Karpas-422 (cell line): ENCODE data around the gene CCIN. TPM values are rescaled to one million over a fixed set of nuclear protein-coding genes. Genes with fewer than 3 reads are reported as not detected.
"Not testable (repeated sequence)": the region's sequence is repeated elsewhere in the genome, so short reads cannot be mapped to it uniquely, and the experiment has no call there.

ENCODE experiments used
- DNase-seq: peaks from one replicate; pipeline ENCODE4 v3.0.0-alpha.2; 2015
- H2AFZ ChIP-seq: fragments of 200-600 bp; sonication (generic); 2 replicates; pipeline ENCODE4 v1.6.1; 2014; ENCODE audit warnings: antibody characterized with exemption, low read length, mixed read lengths
- H3K27ac ChIP-seq: fragments of 200-600 bp; sonication (generic); 2 replicates; pipeline ENCODE4 v1.5.1; 2014; ENCODE audit warnings: mild to moderate bottlenecking, low read length, moderate library complexity
- H3K27me3 ChIP-seq: fragments of 200-600 bp; sonication (generic); 2 replicates; pipeline ENCODE4 v1.6.1; 2014; ENCODE audit warnings: low read length, mixed read lengths
- H3K36me3 ChIP-seq: fragments of 200-600 bp; sonication (generic); 2 replicates; pipeline ENCODE4 v1.6.1; 2014; ENCODE audit warnings: low read length, mixed read lengths; ENCODE audit not compliant: insufficient read depth
- H3K4me1 ChIP-seq: fragments of 200-600 bp; sonication (generic); 2 replicates; pipeline ENCODE4 v1.6.1; 2014; ENCODE audit warnings: mild to moderate bottlenecking, low read length, mixed read lengths
- H3K4me2 ChIP-seq: fragments of 200-600 bp; sonication (generic); 2 replicates; pipeline ENCODE4 v1.6.1; 2014; ENCODE audit warnings: low read length, low read depth, mild to moderate bottlenecking; ENCODE audit not compliant: poor library complexity, severe bottlenecking
- H3K4me3 ChIP-seq: fragments of 200-600 bp; sonication (generic); 2 replicates; pipeline ENCODE4 v1.5.1; 2014; ENCODE audit warnings: mild to moderate bottlenecking, antibody characterized with exemption, low read length, mixed read lengths
- H3K79me2 ChIP-seq: fragments of 200-600 bp; sonication (generic); 2 replicates; pipeline ENCODE4 v1.6.1; 2014; ENCODE audit warnings: mild to moderate bottlenecking, low read length, mixed read lengths
- H3K9ac ChIP-seq: fragments of 200-600 bp; sonication (generic); 2 replicates; pipeline ENCODE4 v1.6.0; 2014; ENCODE audit warnings: low read length
- H3K9me2 ChIP-seq: fragments of 200-600 bp; sonication (generic), shearing (Covaris generic); replicated peaks from 2 replicates; pipeline ENCODE4 v1.6.0; 2014; ENCODE audit warnings: mild to moderate bottlenecking, low read length, moderate library complexity; ENCODE audit not compliant: insufficient read depth
- H3K9me3 ChIP-seq: fragments of 300-700, 200-600 bp; sonication (generic); 2 replicates; pipeline ENCODE4 v1.6.1; 2014; ENCODE audit warnings: low read length, mixed read lengths
- H4K20me1 ChIP-seq: fragments of 200-600 bp; sonication (generic); 2 replicates; pipeline ENCODE4 v1.6.1; 2014; ENCODE audit warnings: mild to moderate bottlenecking, antibody characterized with exemption, low read length, low read depth; ENCODE audit not compliant: insufficient read depth
- total RNA-seq: library from RNA; depleted of rRNA; stranded (reverse); fragments of >200 nt; shearing (Covaris generic); gene quantifications from 2 replicates; pipeline ENCODE4 v1.2.3, GENCODE V29; 2014; ENCODE audit warnings: low replicate concordance

Gene CCIN
- total RNA-seq, 1 experiment from 2014 or later: not detected

DNA sequence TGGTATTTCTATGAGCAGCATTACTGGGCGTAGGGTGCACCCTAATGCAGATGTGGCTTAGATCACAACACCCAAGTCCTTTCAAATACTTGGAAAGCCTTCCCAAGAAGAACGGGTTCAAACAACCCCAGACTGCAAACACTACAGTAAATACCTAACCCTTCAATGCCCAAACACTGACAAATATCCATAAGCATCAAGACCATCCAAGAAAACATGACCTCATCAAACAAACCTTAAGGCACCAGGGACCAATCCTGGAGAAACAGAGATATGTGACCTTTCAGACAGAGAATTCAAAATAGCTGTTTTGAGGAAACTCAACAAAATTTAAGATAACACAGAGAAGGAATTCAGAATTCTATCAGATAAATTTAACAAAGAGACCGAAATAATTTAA is 6.0 kb downstream of the CCIN start:
- H3K9me3 ChIP-seq, H3K79me2 ChIP-seq, H3K4me1 ChIP-seq, DNase-seq, H4K20me1 ChIP-seq, H2AFZ ChIP-seq, H3K27ac ChIP-seq, H3K36me3 ChIP-seq, H3K4me2 ChIP-seq, H3K9me2 ChIP-seq, H3K27me3 ChIP-seq, H3K9ac ChIP-seq, H3K4me3 ChIP-seq: not testable (repeated sequence)

GRCh38 chr9:36176496-36176895 is 7.3 kb downstream of the CCIN start:
- H2AFZ ChIP-seq, H3K27ac ChIP-seq, H3K9ac ChIP-seq, H3K9me3 ChIP-seq, H3K79me2 ChIP-seq, H4K20me1 ChIP-seq, H3K4me3 ChIP-seq, H3K4me2 ChIP-seq, H3K9me2 ChIP-seq, H3K27me3 ChIP-seq, DNase-seq, H3K36me3 ChIP-seq, H3K4me1 ChIP-seq: not testable (repeated sequence)

- no peaks in the 10 kb centered on the region for H3K9me2 ChIP-seq
- H3K4me2 ChIP-seq: no peak overlapping the region
- H4K20me1 ChIP-seq: no peaks in the 10 kb centered on the region
- H3K4me1 ChIP-seq: no peaks in the 10 kb centered on the region
- no peak overlapping the region for H3K9ac ChIP-seq
- H3K4me3 ChIP-seq: no peak overlapping the region
- H2AFZ ChIP-seq: no peak overlapping the region
- no peaks in the 10 kb centered on the region for H3K9me3 ChIP-seq
- no peaks in the 10 kb centered on the region for H3K27me3 ChIP-seq
- H3K27ac ChIP-seq: no peak overlapping the region
- no peak for DNase-seq
- no peaks in the 10 kb centered on the region for H3K36me3 ChIP-seq
- H3K79me2 ChIP-seq: no peaks in the 10 kb centered on the region
Measured at GRCh38 chr9:36177571-36177970, 8.4 kb downstream of the CCIN start.

DNA sequence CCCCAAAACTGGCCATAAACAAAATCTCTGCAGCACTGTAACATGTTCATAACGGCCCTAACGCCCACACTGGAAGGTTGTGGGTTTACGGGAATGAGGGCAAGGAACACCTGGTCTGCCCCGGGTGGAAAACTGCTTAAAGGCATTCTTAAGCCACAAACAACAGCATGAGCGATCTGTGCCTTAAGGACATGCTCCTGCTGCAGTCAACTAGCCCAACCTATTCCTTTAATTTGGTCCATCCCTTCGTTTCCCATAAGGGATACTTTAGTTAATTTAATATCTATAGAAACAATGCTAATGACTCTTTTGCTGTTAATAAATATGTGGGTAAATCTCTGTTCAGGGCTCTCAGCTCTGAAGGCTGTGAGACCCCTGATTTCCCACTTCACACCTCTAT is 11.1 kb downstream of the CCIN start:
- not testable (repeated sequence) for H3K4me2 ChIP-seq, H3K4me3 ChIP-seq, H3K4me1 ChIP-seq, H2AFZ ChIP-seq, H3K27me3 ChIP-seq, H3K9me3 ChIP-seq, H3K79me2 ChIP-seq, H3K9me2 ChIP-seq, DNase-seq, H3K36me3 ChIP-seq, H3K9ac ChIP-seq, H3K27ac ChIP-seq, H4K20me1 ChIP-seq

DNA sequence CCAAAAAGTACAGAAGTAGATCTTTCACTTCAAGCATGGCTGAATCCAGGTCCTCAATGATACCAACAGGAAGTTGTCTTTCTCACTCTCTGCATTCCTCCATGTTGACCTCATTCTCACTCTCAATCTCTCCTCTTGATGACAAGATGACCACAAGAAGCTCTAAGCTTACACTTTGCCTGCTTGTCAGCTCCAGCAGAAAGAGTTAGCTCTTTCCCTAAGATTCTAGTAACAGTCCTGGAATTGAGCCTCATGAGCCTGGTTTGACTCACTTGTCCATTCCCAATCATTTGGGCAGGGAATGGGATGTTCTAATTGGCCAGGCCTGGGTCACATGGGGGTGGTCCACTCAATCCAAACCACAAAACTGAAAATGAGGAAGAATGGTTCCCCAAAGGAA is 18.2 kb downstream of the CCIN start:
- no peak for DNase-seq
- Histone ChIP-seq H3K9me3 (no peaks in the 10 kb centered on the region), H3K4me2 (no peak overlapping the region), H2AFZ (no peak overlapping the region), H3K27ac (no peak overlapping the region), H3K4me3 (no peak overlapping the region), H3K79me2 (peaks cover 17% of the 10 kb centered on the region), H3K9me2 (no peaks in the 10 kb centered on the region), H4K20me1 (peaks cover 10% of the 10 kb centered on the region), H3K9ac (no peak overlapping the region), H3K27me3 (no peaks in the 10 kb centered on the region), H3K36me3 (no peaks in the 10 kb centered on the region), H3K4me1 (peaks cover 14% of the 10 kb centered on the region)

GRCh38 chr9:36188212-36188611 is 19.0 kb downstream of the CCIN start:
- H3K4me1 ChIP-seq: peaks cover 22% of the 10 kb centered on the region

DNA sequence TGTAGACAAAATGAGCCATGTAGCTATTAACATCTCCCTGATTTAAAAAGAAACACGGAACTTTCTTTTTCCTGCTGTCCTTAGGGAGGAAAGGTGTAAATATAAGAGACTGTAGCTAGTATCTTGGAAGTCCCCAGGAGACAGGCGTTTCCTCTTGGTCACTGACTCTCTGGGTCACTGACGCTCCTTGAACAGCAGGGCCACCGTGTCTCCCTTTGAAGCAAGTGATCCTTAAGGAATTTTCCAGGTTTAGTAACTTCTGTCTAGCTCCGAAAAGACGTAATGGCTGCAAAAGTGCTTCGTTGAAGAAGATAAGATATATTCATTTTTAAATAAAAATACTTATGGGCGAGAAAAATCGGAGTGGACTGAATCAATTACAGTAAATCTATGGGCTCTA is 20.8 kb downstream of the CCIN start:
- no peaks in the 10 kb centered on the region for H3K27me3 ChIP-seq
- peaks cover 42% of the 10 kb centered on the region for H3K79me2 ChIP-seq
- peak overlapping the region; percentile 78 for H3K4me3 ChIP-seq
- no peaks in the 10 kb centered on the region for H3K9me3 ChIP-seq
- H2AFZ ChIP-seq: peak overlapping the region; percentile 82; the same call in 1 of the 2 replicates
- H3K27ac ChIP-seq: peak overlapping the region; percentile 41
- peaks cover 16% of the 10 kb centered on the region; the same call in 1 of the 2 replicates for H3K36me3 ChIP-seq
- DNase-seq: no peak
- peak overlapping the region; percentile 88 for H3K9ac ChIP-seq
- H3K4me1 ChIP-seq: peaks cover 27% of the 10 kb centered on the region
- H3K4me2 ChIP-seq: peak overlapping the region; percentile 80
- H4K20me1 ChIP-seq: peaks cover 35% of the 10 kb centered on the region
- no peaks in the 10 kb centered on the region for H3K9me2 ChIP-seq

More at GRCh38 chr9:36188212-36188611, 19.0 kb downstream of the CCIN start:
- H3K79me2 ChIP-seq: peaks cover 25% of the 10 kb centered on the region
- H3K4me2 ChIP-seq: no peak overlapping the region
- H3K4me3 ChIP-seq: no peak overlapping the region
- H3K36me3 ChIP-seq: peaks cover 5% of the 10 kb centered on the region; the same call in 1 of the 2 replicates
- no peak overlapping the region for H2AFZ ChIP-seq
- H3K9me2 ChIP-seq: no peaks in the 10 kb centered on the region
- peaks cover 18% of the 10 kb centered on the region for H4K20me1 ChIP-seq
- no peak overlapping the region for H3K9ac ChIP-seq
- no peaks in the 10 kb centered on the region for H3K9me3 ChIP-seq
- no peaks in the 10 kb centered on the region for H3K27me3 ChIP-seq
- DNase-seq: no peak
- H3K27ac ChIP-seq: no peak overlapping the region

GRCh38 chr9:36190388-36191289 is 21.5 kb downstream of the CCIN start, which contains the start of gene CLTA:
Gene CLTA (plus strand): TSS chr9:36190921. CDS start chr9:36191057, 136 bp downstream.
- DNase-seq: peak; percentile 98
- peaks cover 49% of the 10 kb centered on the region for H3K79me2 ChIP-seq

More at GRCh38 chr9:36190388-36191289, 21.5 kb downstream of the CCIN start, which contains the start of gene CLTA:
- Histone ChIP-seq H2AFZ (peak within 1 kb of the TSS; percentile 82), H3K9me3 (no peaks in the 10 kb centered on the region), H3K4me1 (peaks cover 27% of the 10 kb centered on the region), H3K36me3 (peaks cover 19% of the 10 kb centered on the region; the same call in 1 of the 2 replicates), H4K20me1 (peaks cover 37% of the 10 kb centered on the region), H3K27ac (peak within 1 kb of the TSS; percentile 41), H3K4me2 (peak within 1 kb of the TSS; percentile 80), H3K27me3 (no peaks in the 10 kb centered on the region), H3K9ac (peak within 1 kb of the TSS; percentile 88), H3K4me3 (peak within 1 kb of the TSS; percentile 78), H3K9me2 (no peaks in the 10 kb centered on the region)
